ENCODE results near the gene COX6A1. TPM values are rescaled to one million over a fixed set of nuclear protein-coding genes. Genes with fewer than 3 reads are reported as not detected.
"Not testable (repeated sequence)": the region's sequence is repeated elsewhere in the genome, so short reads cannot be mapped to it uniquely, and the experiment has no call there.

The COX6A1 gene
- total RNA-seq, 1 donor from 2014 or later: 255 TPM

DNA sequence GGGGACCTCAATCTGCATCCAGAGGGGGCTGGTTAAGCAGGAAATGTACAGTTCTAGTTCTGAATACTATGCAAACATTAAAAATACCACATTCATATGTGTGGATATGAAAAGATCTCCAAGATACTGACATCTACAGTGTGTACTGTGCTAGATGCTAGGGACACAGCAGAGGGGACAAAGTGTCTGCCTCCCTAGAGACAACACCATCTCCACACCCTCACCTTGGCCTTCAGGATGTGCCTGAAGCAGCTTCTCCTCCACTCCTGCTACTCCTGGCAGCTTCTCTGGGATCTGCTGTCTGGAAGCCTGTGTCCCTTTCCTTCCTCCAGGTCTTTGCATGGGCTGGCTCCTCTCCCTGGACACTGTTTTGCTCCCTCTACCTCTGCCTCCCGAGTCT, 42.3 kb downstream of the COX6A1 start:
- TF ChIP-seq, protein P1, sequence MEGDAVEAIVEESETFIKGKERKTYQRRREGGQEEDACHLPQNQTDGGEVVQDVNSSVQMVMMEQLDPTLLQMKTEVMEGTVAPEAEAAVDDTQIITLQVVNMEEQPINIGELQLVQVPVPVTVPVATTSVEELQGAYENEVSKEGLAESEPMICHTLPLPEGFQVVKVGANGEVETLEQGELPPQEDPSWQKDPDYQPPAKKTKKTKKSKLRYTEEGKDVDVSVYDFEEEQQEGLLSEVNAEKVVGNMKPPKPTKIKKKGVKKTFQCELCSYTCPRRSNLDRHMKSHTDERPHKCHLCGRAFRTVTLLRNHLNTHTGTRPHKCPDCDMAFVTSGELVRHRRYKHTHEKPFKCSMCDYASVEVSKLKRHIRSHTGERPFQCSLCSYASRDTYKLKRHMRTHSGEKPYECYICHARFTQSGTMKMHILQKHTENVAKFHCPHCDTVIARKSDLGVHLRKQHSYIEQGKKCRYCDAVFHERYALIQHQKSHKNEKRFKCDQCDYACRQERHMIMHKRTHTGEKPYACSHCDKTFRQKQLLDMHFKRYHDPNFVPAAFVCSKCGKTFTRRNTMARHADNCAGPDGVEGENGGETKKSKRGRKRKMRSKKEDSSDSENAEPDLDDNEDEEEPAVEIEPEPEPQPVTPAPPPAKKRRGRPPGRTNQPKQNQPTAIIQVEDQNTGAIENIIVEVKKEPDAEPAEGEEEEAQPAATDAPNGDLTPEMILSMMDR (IDR thresholded peaks at IDR 0.05): no peak
- DNase-seq (no peak), ATAC-seq (ENCODE audit: low read depth) (no peak)
- POLR2A ChIA-PET: no interaction called here
- CTCF ChIA-PET: no interaction called here
- H3K4me3 Mint-ChIP-seq: no peak overlapping the region
- H3K36me3 Mint-ChIP-seq (ENCODE audit: low read depth): no peaks in the 10 kb centered on the region
- H3K27ac Mint-ChIP-seq: no peak overlapping the region
- intact Hi-C loops (cut with micrococcal nuclease): no loop called here
- H3K4me1 Mint-ChIP-seq: no peaks in the 10 kb centered on the region
- H3K9me3 Mint-ChIP-seq: no peaks in the 10 kb centered on the region
- no peaks in the 10 kb centered on the region for H3K27me3 Mint-ChIP-seq

DNA sequence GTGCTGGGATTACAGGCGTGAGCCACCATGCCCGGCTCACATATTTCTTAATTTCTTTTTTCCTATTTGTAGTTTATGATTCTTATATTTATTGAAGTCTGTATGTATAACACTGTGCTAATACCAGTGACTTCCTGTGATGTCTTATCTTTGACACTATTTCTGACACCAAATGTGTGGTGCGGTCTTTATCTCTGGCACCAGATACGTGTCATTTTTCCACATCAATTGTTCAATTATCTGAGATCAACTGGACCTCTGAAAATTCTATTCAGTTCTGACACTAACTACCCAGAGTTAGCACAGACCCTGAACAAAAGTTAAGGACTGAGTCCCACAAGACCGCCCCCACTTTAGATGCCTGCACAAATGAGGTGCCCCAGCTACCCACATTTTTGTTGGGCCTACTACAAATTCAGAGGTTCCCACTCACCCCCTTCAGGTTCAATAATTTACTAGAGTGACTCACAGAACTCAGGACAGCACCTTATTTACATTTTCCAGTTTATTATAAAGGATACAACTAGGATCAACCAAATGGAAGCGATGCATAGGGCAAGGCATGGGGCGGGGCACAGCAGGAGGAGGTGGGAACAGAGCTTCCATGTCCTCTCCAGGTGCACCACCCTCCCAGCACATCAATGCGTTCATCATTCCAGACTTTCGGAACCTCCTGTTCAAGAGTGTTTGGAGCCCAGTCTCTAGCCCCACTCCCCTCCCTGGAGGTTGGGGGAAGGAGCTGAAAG, 43.3 kb downstream of the COX6A1 start:
- Mint-ChIP-seq H3K9me3 (no peaks in the 10 kb centered on the region), H3K27me3 (no peaks in the 10 kb centered on the region), H3K36me3 (ENCODE audit: low read depth) (no peaks in the 10 kb centered on the region), H3K4me3 (no peak overlapping the region), H3K4me1 (no peaks in the 10 kb centered on the region), H3K27ac (no peak overlapping the region)
- DNase-seq (no peak), ATAC-seq (ENCODE audit: low read depth) (no peak)
- POLR2A ChIA-PET: no interaction called here
- intact Hi-C loops (cut with micrococcal nuclease): no loop called here
- TF ChIP-seq, protein P1 (IDR thresholded peaks at IDR 0.05): no peak
- CTCF ChIA-PET: no interaction called here

DNA sequence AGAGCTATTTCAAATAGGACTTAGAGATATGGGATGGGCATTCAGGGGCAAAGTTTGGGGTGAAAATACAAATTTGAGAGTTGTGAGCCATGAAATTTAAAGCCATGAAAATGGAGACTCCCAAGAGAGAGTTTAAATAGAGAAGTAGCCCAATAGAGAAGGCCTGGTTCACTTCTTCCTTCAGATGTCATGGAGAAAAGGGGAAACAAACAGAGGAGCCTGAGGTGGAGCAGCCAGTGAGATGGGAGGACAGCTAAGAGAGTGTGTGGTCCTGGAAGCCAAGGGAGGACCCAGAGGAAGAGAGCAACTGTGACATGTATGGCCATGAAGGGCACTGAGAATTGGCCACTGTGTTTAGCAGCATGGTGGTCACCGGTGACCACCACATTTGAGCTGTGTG, 45.7 kb downstream of the COX6A1 start:
- ChIA-PET POLR2A (interaction anchor here (1.2 kb wide), 1 partner anchor 14 kb away, joined by 3 read pairs; the partner anchor contains the start of gene SRSF9), CTCF (no interaction called here)
- no peak overlapping the region for H3K27ac Mint-ChIP-seq
- H3K9me3 Mint-ChIP-seq: no peaks in the 10 kb centered on the region
- ATAC-seq (ENCODE audit: low read depth): no peak
- intact Hi-C loops (cut with micrococcal nuclease): no loop called here
- H3K4me1 Mint-ChIP-seq: no peaks in the 10 kb centered on the region
- no peaks in the 10 kb centered on the region for H3K27me3 Mint-ChIP-seq
- H3K36me3 Mint-ChIP-seq (ENCODE audit: low read depth): no peaks in the 10 kb centered on the region
- DNase-seq: no peak
- H3K4me3 Mint-ChIP-seq: no peak overlapping the region
- TF ChIP-seq, protein P1 (IDR thresholded peaks at IDR 0.05): no peak

DNA sequence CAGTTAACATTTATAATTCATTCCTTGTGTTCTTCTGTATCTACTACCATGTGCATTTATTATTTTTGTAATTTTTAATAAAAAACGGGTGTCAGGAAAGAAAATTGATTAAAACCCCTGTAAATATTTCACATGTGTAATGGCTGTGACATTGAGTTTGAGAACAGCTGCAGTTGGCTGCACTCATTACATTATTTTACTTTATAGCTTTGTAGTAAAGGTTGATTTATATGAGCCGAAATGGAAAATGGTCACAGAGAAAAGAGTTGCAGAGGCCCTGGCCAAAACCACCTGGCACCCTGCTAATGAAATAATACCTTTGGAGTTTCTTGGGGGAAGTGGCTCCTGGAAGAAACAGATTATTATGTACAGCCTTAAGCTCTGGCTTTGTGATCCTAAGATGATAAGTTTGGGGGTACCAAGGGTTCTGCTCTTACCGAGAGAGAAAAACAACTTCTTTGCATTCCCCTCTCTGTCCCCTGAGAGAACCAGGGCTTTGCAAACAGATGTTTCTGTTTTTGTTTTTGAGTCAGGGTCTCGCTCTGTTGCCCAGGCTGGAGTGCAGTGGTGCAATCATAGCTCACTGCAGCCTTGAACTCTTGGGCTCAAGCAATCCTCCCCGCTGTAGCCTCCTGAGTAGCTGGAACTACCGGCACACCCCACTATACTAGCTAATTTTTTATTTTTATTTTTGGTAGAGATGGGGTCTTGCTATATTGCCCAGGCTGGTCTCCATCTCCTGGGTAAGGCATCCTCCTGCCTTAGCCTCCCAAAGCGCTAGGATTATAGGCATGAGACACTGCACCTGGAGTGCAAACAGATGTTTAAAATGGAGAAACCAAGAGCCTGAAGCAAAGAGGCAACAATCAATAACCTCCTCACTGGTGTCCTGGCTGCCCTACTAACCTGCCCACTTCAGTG, 48.3 kb downstream of the COX6A1 start:
- H3K9me3 Mint-ChIP-seq: no peaks in the 10 kb centered on the region
- no peak overlapping the region for H3K4me3 Mint-ChIP-seq
- POLR2A ChIA-PET: interaction anchor here (0.6 to 0.8 kb wide), 3 partner anchors 8 to 38 kb away, joined by 3 read pairs; no protein-coding TSS in a partner anchor
- intact Hi-C loops (cut with micrococcal nuclease): no loop called here
- H3K27me3 Mint-ChIP-seq: no peaks in the 10 kb centered on the region
- H3K36me3 Mint-ChIP-seq (ENCODE audit: low read depth): peaks cover 2% of the 10 kb centered on the region
- ATAC-seq (ENCODE audit: low read depth): no peak
- CTCF ChIA-PET: no interaction called here
- no peak for DNase-seq
- H3K4me1 Mint-ChIP-seq: no peaks in the 10 kb centered on the region
- H3K27ac Mint-ChIP-seq: no peak overlapping the region
- TF ChIP-seq, protein P1 (IDR thresholded peaks at IDR 0.05): no peak

DNA sequence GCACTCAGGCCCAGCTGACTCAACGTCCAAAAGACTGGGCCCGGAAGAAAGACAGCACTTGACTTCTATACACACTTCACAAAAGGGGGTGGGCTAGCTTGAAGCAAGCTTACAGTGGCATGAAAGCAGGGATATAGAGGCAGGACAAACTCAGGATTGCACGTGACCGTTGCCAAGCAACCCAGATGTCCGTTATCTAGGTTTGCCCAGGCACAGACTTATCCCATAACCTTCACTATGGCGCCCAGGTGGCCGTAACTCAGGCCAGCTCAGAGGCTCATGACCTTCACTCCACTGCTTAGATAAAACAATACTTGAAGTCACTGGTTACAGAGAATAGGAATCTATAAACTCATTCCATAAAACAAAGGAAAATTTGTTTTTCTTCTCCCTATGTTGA, 49.6 kb downstream of the COX6A1 start:
- intact Hi-C loops (cut with micrococcal nuclease); DNase-seq; H3K4me3 Mint-ChIP-seq; H3K9me3 Mint-ChIP-seq; H3K27ac Mint-ChIP-seq; ATAC-seq (ENCODE audit: low read depth); H3K27me3 Mint-ChIP-seq; CTCF ChIA-PET; H3K4me1 Mint-ChIP-seq; H3K36me3 Mint-ChIP-seq (ENCODE audit: low read depth): not testable (repeated sequence)
- POLR2A ChIA-PET: interaction anchor here (0.6 kb wide), 1 partner anchor 12 kb away, joined by 5 read pairs; no protein-coding TSS in a partner anchor
